Right lobe of liver (tissue), 4 donors: Measurements from ENCODE around the gene GJD2.

Source experiments
- CTCF ChIP-seq, 4 donors: fragments of 200-600 bp in 3 of 4; fragments of 450-650 bp in 1 of 4; IDR thresholded peaks; one replicate each; pipeline versions ENCODE4 v1.5.1 to v1.8.0; 2016 to 2022; ENCODE audit warnings: antibody characterized with exemption in 4 of 4, mild to moderate bottlenecking in 2 of 4
- POLR2A ChIP-seq: fragments of 450-650 bp; IDR thresholded peaks from one replicate; pipeline ENCODE4 v1.6.1; 2017; ENCODE audit warnings: antibody characterized with exemption, mild to moderate bottlenecking
- donor health status: DM: no; HTN: no; CAD: no.
- donor health status: DM: no; HTN: no; CAD: no.
- donor health status: DM: no; HTN: yes; CAD: no.

- TF ChIP-seq CTCF (IDR thresholded peaks at IDR 0.05) (no peak), POLR2A (no peak)
Measured at GRCh38 chr15:34719695-34720094, 35.1 kb downstream of the GJD2 start.
